SK-MEL-5 (cell line): ENCODE measurements around the gene CASD1. TPM values are rescaled to one million over a fixed set of nuclear protein-coding genes. Genes with fewer than 3 reads are reported as not detected.

ENCODE experiments used
- DNase-seq: peaks from one replicate; pipeline ENCODE4 v3.0.0-alpha.2; 2016; ENCODE audit warnings: low read depth, low spot score
- in situ Hi-C: cut with HindIII; loops from 2 replicates; pipeline ENCODE4 v1.10.0; 2016; ENCODE audit warnings: low sequenced_read_pairs, high pct_unique_total_duplicates, low pct_unique_long_range_greater_than_20kb
- polyA plus RNA-seq, 2 experiments: library from polyadenylated mRNA; depleted of rRNA; stranded (reverse); fragments of >200 nt; gene quantifications; 2 replicates each; pipeline ENCODE4 v1.2.3, GENCODE V29; 2015
- total RNA-seq: library from RNA; depleted of rRNA; stranded (reverse); fragments of >200 nt; shearing (Covaris generic); gene quantifications from 2 replicates; pipeline ENCODE4 v1.2.3, GENCODE V29; 2014; rRNA removed

CASD1 gene
- total RNA-seq: 19.9 and 20.4 TPM in 2 replicates
- 8.9 and 13.2 TPM in 2 replicates for polyA plus RNA-seq (2015; cell fraction: cytosol; rRNA removed)
- 41.6 and 68.5 TPM in 2 replicates for polyA plus RNA-seq (2015; cell fraction: nucleus; rRNA removed)

DNA sequence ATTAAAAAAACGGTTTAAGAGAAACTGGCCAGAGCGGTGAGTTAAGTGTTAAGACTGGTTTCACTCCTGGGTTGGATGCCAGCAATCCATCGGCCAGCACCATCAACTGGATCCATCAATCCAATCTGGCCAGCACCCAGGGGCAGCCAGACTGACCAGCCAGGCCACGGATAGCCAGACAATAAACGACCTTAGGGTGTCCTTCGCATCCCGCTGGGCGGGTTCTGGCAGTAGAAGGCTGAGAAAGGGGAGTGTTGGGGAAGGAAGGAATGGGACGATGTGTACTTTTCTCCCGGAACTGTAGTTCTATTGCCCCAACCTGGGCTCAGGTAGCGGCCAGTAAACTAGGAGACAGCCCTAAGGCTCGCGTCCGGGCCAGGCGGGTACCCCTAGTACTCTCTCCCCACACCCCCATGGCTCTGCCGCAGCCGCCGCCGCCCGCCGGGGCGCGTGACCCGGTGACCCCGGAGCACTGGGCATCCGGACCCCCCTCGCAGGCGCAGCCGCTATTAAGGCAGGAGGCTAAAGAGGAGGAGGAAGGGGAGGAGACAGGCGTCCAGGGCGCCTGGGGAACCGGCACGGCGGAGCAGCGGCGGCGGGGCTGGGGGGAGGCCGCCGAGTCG is at the start of gene CASD1:
Gene CASD1 (plus strand): TSS at position 546 of the 623 bp plus-strand sequence. CDS start 276 bp downstream, outside the sequence.
- in situ Hi-C loops: no loop called here
- peak; percentile 54 for DNase-seq

DNA sequence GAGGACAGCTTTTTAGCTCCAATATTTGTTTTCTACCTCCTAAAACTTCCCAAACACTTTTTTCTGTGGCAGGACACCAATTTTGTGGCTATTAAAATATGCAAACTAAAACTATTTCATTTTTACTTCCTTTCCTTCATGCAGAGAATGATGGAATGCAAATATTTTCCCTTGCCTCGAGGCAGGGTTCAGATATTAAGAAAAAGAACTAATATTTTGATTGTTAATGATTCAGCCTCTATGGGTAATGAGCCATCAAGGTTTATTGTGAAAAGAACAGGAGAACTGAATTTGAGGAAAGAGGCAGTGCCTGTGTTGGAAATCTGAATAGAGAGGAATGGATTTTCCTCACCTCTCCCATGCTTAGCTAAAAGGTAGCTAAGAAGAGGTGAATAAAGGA is 43.1 kb upstream of the CASD1 start:
- in situ Hi-C loops: no loop called here
- DNase-seq: no peak

DNA sequence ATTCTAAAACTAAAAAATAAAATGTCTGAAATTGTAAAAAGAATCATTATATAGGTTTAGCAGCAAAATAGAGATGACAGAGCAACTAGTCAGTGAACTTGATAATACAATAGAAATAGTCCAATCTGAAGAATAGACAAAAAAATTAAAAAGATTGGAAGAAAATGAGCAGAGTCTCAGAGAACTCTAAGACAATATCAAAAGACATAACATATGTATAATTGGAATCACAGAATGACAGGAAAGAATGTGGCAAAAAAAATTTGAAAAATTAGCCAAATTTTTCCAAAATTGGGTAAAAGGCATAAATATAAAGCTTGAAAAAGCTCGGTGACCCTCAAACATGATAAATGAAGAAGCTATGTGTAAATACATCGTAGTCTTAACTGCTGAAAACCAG is 38.0 kb upstream of the CASD1 start:
- in situ Hi-C loops: no loop called here
- no peak for DNase-seq

DNA sequence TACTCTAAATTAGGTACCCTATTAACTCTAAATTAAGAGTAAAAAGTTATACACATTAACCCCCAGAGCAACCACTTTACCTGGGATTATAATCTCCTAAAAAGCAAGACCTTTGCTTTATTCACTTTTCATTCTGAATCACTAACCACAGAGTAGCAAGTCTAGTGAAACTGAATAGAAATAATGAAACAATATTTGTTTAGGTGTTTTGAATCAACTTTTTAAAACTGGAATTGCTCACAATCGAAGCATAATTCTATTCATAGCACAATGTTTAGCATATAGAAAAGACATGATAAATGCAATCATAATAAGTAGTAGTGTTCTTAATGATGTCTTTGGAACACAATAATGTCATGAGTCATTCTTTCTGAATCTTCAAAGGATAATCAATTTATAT is 37.0 kb upstream of the CASD1 start:
- no peak for DNase-seq
- in situ Hi-C loops: no loop called here

DNA sequence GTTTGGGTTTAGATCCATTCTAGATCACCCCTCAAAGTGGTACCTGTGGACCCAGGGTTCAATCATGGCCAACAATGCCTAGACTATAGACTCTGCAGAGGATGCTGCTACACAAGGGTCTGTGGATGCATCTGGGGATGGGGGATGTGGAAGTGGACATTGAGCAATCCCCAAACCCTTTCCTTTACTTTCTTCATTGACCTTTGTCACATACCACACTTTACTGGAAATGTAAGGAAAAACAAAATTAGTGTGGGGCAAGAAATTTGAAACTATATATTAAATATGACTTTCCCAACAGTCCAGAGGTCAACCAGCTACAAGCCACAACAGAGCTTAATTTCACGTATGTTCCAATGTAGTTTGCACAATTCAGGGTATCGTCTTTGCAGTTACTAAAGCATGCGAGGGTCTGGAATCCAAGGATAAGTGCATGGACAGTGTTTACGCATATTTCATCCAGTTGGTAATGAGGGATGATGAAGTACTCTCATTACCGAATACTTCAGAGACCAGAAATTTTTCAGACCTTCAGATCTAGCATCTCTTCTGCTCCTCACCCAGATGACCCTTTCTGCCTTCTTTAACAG is 33.3 kb upstream of the CASD1 start:
- in situ Hi-C loops: no loop called here
- no peak for DNase-seq

DNA sequence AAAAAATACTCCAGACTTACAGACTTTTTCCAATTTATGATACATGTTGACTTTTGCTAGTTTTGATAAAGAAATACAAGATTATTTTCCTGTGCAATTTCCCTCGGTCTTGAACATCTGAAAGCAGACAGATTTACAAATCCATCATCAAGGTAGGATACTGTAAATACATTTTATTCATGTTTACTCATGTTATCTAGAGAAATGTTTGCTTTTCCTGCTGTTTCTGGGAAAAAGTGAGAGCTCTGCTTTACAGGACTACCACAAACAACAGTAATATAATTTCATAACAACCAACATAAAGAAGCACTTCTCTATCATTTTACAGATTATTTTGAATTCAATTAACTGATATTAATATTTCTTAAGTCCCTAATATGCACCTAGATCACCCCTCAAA is 31.7 kb upstream of the CASD1 start:
- in situ Hi-C loops: no loop called here
- no peak for DNase-seq

DNA sequence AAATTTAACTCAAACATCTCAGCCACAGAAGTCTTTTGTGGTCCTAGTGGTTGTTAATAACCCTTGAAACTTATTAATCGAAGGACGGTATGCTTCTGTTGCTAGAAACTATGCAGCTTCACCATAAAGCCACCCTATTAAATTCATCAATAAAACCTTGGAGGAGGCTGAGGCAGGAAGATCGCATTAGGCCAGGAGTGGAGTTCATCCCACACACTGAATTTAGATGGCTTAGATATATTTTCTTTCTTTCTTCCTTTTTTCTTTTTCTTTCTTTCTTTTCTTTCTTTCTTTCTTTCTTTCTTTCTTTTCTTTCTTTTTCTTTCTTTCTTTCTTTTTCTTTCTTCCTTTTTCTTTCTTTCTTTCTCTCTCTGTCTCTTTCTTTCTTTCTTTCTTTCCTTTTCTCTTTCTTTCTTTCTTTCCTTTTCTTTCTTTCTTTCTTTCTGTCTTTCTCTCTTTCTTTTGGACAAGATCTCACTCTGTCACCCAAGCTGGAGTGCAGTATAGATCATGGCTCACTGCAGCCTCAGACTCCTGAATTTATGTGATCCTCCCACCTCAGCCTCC is 30.9 kb upstream of the CASD1 start:
- in situ Hi-C loops: no loop called here
- no peak for DNase-seq

DNA sequence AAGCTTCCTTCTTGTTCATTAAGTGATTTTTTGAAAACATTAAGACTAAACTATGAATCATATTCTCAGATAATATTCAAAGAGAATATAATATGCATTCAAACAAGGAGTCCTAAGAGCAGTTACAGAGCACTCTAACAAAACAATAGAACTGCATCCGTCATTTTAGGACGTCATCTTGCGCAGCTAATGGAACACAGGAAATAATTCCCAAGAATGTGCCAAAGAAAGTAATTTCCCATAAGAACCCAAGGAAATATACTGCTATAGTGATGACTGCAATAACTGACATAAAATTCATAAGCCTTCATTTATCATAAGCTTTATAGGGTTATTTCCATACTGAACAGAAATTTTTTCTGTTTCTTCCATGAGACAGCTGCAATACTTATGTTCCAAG is 28.3 kb upstream of the CASD1 start:
- in situ Hi-C loops: no loop called here
- no peak for DNase-seq

DNA sequence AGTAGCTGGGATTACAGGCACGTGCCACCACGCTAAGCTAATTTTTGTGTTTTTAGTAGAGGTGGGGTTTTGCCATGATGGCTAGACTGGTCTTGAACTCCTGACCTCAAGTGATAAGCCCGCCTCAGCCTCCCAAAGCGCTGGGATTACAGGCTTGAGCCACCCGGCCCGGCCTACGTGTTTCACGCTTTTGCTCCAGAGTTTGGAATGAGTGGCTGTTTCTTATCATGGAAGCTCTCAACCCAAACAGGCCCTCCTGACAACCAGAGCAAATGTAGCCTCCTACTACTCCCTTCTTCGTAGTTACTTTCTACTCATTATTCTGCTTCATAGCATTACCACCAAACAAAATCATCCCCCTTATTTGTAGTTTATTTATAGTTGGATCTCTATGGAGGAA is 26.8 kb upstream of the CASD1 start:
- DNase-seq: no peak
- in situ Hi-C loops: no loop called here

DNA sequence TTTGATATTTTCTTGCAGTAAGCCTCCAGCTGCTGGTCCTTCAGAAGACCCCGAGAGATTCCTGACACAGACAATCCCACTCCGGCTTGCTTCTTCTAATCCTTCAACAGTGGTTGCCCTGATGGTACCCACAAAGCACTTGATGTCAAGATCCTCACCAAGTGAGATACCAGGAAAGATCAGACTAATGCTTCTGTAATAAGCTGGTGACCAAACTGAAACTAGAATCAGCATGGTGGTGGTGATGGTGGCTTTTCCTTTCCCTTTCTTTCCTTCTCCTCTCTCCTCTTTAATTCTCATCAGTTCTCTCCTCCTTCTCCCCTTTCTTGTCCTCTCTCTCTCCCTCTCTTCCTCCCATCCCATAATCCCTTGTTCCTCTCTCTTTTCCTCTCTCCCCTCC is 25.8 kb upstream of the CASD1 start:
- no peak for DNase-seq
- in situ Hi-C loops: no loop called here

DNA sequence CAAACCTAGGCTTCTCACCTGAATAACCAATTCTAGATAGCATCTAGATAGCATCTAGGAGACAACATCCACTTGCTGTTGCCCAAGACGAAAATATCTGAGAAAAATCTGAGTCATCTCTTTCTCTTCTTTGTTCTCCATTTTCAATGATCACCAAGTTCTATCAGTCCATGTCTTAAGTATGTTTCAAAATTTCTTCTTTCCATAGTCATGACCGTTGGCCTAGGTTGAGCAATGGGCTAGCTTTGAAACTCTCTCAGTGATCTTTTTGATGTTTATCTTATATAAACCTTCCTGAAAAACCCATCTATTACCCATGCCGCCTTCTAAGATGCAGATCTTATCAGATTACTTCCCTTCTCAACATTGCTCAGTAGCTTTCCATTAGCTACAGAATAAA is 23.4 kb upstream of the CASD1 start:
- in situ Hi-C loops: no loop called here
- DNase-seq: no peak

DNA sequence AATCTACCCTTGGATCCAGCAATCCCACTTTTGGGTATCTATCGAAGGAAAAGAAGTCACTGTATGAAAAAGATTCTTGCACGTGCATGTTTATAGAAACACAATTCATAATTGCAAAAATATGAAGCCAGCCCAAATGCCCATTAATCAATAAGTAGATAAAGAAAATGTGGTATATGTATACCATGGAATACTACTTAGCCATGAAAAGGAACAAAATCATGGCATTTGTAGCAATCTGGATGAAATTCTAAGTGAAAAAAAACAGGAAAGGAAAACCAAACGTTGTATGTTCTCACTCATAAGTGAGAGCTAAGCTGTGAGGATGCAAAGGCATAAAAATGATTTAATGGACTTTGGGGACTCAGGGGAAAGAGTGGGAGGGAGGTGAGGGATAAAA is 18.2 kb upstream of the CASD1 start:
- in situ Hi-C loops: no loop called here
- DNase-seq: no peak

DNA sequence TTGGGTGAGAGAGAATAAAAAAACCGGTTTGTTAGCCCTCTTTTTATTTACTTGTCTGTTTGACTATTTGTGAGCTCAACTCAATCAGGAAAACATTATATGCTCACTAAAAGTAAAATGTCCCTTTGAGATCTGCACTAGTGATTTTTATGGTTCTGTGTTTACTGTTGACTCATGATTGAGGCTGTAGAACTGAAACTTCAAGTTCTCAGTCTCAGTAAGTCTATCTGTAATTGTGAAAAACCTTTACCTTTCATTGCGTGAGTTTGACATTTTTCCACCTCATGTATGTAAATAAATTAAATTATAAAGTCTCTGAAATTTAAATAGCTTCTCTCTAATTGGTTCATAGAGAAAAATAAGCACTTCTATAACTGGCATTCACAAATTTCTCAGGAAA is 17.0 kb upstream of the CASD1 start:
- DNase-seq: no peak
- in situ Hi-C loops: no loop called here

DNA sequence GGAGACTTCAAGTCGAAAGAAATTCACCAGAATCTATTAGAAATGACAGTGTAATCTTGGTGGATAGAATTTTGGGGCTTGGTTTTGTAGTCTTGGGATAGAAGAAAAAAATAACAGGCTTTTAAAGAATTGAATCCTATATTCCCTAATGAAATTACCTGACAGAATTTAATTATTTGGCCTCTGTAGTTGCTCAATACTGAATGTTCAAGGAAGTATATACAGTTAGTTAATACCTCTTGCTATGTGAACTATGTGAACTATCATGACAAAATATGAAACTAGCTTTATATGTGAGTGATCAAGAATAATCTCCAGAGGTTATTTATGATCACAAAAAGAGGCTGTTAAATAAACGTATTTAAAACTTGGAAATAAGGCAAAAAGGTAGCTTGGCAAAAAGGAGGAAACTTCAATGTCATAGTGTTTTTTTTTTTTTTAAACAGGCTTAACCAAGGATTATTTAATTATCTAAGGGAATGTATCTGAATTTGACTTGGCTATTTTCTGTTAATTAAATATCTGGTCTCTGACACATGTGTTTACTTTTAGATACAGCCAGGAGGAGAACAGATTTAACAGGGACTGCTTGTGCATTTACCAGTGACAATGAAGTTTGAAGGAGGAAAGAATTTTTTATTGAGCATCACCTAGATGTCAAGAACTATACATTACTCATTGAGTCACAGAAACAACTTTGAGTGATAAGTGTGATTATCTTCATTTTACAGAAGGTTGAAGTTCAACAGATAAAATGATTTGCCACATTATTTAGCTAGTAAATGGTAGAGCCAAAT is 11.5 kb upstream of the CASD1 start:
- in situ Hi-C loops: no loop called here

DNA sequence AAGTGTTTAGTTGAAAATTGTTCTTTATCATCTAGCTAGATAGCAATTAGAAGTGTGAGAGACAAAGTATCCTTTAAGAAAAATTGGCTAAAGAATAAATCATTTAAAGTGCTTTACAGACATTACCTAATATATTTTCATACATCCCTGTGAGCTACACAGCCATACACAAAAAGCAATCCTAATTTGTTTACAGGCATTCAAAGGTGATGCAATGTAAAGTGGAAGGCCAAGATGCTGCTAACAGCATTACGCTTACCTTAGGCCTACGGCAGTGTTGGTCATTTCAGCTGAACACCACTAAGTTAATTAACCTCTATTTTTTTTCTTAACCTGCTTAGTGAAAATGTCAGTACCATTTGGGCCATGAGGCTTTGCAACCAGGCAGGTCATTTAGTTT is 10.7 kb upstream of the CASD1 start:
- in situ Hi-C loops: no loop called here
- no peak for DNase-seq

More for the DNA sequence above, 11.5 kb upstream of the CASD1 start:
- no peak for DNase-seq

DNA sequence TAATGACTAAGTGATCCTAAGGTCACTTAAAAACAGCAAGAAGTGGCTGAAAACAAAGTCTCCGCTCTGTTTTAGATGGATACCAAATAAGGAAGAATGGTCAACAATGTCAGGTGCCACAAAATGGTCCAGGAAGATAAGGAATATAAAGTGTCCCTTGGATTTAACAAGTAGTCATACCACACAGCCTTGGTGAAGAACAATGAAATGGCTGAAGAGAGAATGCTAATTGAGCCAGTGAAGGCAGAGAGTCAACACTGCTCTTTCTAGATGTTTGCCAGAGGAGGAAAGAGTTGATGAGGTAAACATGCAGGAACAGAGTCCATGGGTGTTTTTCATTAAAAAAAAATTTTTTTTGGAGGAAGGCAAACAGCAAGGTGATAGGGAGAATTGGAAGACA is 2.1 kb upstream of the CASD1 start:
- DNase-seq: no peak
- in situ Hi-C loops: no loop called here

DNA sequence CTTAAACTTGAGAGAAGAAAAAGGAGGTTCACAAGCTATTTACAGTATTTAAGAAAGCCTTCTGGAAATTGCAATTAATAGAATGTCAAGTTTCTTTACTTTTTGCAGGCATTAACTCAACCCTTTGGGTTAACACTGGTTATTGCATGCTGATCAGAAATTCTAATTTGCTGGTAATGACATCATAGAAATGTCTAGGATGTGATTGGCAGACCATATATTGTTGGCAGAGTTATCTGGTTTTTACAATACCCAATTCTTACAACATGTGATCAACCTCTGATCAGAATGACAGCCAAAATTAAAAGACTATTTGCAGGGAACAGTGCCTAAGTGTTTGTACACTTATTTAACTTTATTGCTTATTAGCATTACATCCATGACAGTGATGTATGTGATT is 1.6 kb upstream of the CASD1 start:
- no peak for DNase-seq
- in situ Hi-C loops: no loop called here

DNA sequence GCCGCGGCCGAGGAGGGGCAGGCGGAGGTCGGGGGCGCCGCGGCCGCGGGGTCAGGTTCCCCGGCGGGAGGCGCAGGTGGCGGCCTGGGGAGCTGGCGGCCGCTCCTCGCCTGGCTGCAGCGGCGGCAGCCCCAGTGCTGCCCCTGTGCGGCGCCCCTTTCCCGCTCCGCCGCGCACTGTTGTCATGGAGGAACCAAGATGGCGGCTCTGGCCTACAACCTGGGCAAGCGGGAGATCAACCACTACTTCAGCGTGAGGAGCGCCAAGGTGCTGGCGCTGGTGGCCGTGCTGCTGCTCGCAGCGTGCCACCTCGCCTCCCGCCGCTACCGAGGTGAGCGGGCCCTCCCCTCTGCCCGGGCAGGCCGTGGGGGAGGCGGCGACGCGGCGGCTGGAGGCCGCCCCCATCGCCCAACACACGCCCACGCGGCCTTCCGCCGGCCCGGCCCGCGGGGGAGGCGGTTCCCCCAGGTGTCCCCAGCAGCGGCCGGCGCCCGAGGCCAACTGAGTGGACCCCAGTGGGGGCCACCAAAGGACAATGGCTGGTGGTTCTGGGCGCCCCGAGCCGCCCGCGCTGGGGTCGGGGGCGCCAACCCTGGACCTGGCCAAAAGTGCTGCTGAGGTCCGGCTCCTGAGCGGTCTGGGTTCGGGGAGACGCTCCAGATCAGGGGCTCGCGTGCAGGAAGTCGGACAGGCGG is 425 bp downstream of the CASD1 start:
- in situ Hi-C loops: no loop called here
- DNase-seq: peak; percentile 74
